Panc1 (cell line): ENCODE data around the gene SHBG.

Experiments
- CTCF ChIP-seq: fragments of 450-650 bp; IDR thresholded peaks from 2 replicates; pipeline ENCODE4 v1.5.1; 2017; ENCODE audit warnings: mild to moderate bottlenecking
- POLR2AphosphoS5 ChIP-seq: IDR thresholded peaks from 2 replicates; pipeline ENCODE4 v1.6.1; 2012; ENCODE audit warnings: mild to moderate bottlenecking, low read depth, low read length, moderate library complexity
- REST ChIP-seq, 2 experiments: IDR thresholded peaks; 2 replicates each; pipeline ENCODE4 v1.6.1; 2011 to 2012; ENCODE audit warnings: low read depth in 2 of 2, control low read depth in 1 of 2, low read length in 1 of 2, mild to moderate bottlenecking in 1 of 2, moderate library complexity in 1 of 2; ENCODE audit not compliant: insufficient read depth in 1 of 2
- SIN3A ChIP-seq: IDR thresholded peaks from 2 replicates; pipeline ENCODE4 v1.6.1; 2012; ENCODE audit warnings: low read depth, mild to moderate bottlenecking, low read length, moderate library complexity, borderline replicate concordance; ENCODE audit not compliant: insufficient read depth
- TCF7L2 ChIP-seq: IDR thresholded peaks from 2 replicates; pipeline ENCODE4 v1.6.1; 2011; ENCODE audit warnings: mild to moderate bottlenecking, low read depth, low read length, inconsistent platforms

- no peak for TF ChIP-seq CTCF
- no peak for TF ChIP-seq POLR2AphosphoS5
- no peak for TF ChIP-seq SIN3A
- no peak for TF ChIP-seq TCF7L2
- no peak for TF ChIP-seq REST (IDR thresholded peaks at IDR 0.05; ENCODE audit: insufficient read depth in 1 of 2, low read depth in 2 of 2, low read length in 1 of 2)
Observed at GRCh38 chr17:7611635-7612293, 18.2 kb upstream of the SHBG start.
